ENCODE measurements around the gene IP6K1. TPM values are rescaled to one million over a fixed set of nuclear protein-coding genes. Genes with fewer than 3 reads are reported as not detected.
"Not testable (repeated sequence)": the region's sequence is repeated elsewhere in the genome, so short reads cannot be mapped to it uniquely, and the experiment has no call there.

IP6K1 gene
- 48.7 TPM for polyA plus RNA-seq (2013, experiment 1 of 4)
- 50.3 TPM for polyA plus RNA-seq (2013, experiment 2 of 4)
- 29.7 TPM for polyA plus RNA-seq (2013, experiment 3 of 4)
- 37.1 TPM for polyA plus RNA-seq (2013, experiment 4 of 4)

DNA sequence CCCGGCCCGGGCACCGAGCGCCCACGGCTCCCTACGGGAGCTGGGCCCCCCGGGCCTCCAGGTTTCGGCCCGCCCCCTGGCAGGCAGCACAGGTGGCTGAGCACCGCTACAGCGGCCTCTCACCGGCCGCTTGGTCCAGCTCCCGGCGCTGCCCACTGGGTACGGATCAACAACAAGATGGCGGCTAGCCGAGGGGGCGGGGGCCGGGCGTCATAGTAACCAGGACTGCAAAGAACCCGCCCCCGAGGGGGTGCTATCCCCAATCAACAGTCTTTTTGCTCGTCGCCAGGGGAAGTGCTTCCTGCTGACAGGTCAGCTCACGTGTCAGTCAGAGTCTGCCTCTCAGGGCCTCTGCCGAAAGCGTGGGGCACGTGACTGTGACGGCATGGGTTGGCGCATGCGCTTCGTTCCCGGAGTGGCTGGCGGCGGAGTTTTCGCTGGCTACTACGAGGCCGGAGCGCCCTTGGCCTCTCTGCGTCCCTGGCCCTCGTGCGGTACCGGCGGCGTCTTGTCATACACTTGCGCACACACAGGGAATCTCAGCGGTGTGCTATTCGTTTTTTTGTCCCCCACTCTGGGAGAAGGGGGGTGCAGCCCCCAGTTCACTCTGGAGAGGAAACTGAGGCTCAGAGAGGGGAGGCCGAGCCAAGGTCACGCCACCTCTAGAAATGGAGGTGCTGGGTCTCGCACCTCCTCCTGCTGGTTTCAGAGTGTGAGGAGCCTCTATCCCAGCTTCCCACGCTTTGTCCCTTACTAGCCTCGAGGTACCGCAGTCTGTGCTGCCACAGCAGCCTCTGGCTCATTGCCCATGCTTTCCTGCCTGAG lies at the start of gene IP6K1:
IP6K1 (minus strand) TSS at position 186 of the 825 bp plus-strand sequence. CDS start 38,502 bp downstream, outside the sequence.
- peak within 1 kb of the TSS; percentile 86 for H3K4me3 ChIP-seq (ENCODE audit: insufficient read depth, low read depth, low read length)
- H3K27ac ChIP-seq (ENCODE audit: insufficient read depth, low read depth, low read length, poor library complexity, severe bottlenecking): peak within 1 kb of the TSS; percentile 38
- H3K36me3 ChIP-seq (ENCODE audit: control insufficient read depth, insufficient read depth, low read length): no peaks in the 10 kb centered on the region
- no peaks in the 10 kb centered on the region for H3K27me3 ChIP-seq (ENCODE audit: control insufficient read depth, insufficient read depth, low read length, poor library complexity, severe bottlenecking)
- H3K9me3 ChIP-seq (ENCODE audit: control insufficient read depth, low read length): no peaks in the 10 kb centered on the region
- peaks cover under 1% of the 10 kb centered on the region for H3K4me1 ChIP-seq (ENCODE audit: control insufficient read depth, insufficient read depth, low read length)
- 9 to 10% methylated on average over 55 of the region's 55 CpGs for WGBS, 2 experiments

DNA sequence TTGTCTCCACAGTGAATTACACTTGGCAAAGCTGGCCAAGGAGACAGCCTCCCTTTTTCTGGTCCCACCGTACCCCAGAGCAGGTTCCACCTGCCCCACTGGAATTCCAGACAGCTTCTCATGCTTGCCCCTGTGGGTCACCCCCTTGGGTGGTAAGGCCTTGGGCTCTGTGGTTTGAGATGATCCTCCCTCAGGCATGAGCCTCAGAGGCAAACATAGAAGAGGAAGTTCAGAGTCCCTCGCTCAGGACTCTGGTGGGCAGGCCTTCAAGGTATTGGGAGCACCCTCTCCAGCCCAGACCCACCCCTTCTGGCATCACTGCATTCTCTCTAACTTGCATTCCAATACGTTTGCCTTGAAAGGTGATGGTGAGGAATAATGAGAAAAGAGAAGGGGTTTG lies 45.0 kb upstream of the IP6K1 start:
- H3K4me1 ChIP-seq (ENCODE audit: control insufficient read depth, insufficient read depth, low read length): no peaks in the 10 kb centered on the region
- no peaks in the 10 kb centered on the region for H3K9me3 ChIP-seq (ENCODE audit: control insufficient read depth, low read length)
- no peak overlapping the region for H3K27ac ChIP-seq (ENCODE audit: insufficient read depth, low read depth, low read length, poor library complexity, severe bottlenecking)
- 76 to 79% methylated on average over 3 of the region's 3 CpGs for WGBS, 2 experiments
- H3K4me3 ChIP-seq (ENCODE audit: insufficient read depth, low read depth, low read length): no peak overlapping the region
- H3K27me3 ChIP-seq (ENCODE audit: control insufficient read depth, insufficient read depth, low read length, poor library complexity, severe bottlenecking): no peaks in the 10 kb centered on the region
- H3K36me3 ChIP-seq (ENCODE audit: control insufficient read depth, insufficient read depth, low read length): peaks cover 23% of the 10 kb centered on the region

DNA sequence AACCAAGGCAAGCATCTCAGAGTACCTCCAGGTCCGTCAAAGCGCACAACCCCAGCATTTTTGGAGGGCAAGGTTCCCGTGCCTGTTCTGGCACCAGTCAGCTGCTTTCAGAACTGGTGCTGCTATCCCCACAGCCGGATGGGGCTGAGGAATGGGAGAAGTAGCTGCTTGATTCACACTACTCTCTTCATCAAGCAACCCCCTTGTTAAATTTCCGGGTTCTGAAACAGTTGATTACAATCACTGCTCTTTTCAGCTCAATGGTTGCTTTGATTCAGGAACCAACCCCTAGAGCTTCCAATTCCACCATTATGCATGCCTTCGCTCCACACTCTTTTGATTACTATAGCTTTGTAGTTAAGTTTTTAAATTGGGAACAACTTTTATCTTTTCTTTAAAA lies 39.7 kb upstream of the IP6K1 start:
- H3K27me3 ChIP-seq (ENCODE audit: control insufficient read depth, insufficient read depth, low read length, poor library complexity, severe bottlenecking): no peaks in the 10 kb centered on the region
- H3K36me3 ChIP-seq (ENCODE audit: control insufficient read depth, insufficient read depth, low read length): peaks cover 19% of the 10 kb centered on the region
- no peak overlapping the region for H3K4me3 ChIP-seq (ENCODE audit: insufficient read depth, low read depth, low read length)
- no peak overlapping the region for H3K27ac ChIP-seq (ENCODE audit: insufficient read depth, low read depth, low read length, poor library complexity, severe bottlenecking)
- H3K9me3 ChIP-seq (ENCODE audit: control insufficient read depth, low read length): no peaks in the 10 kb centered on the region
- 89 to 92% methylated on average over 5 of the region's 6 CpGs for WGBS, 2 experiments
- H3K4me1 ChIP-seq (ENCODE audit: control insufficient read depth, insufficient read depth, low read length): no peaks in the 10 kb centered on the region

DNA sequence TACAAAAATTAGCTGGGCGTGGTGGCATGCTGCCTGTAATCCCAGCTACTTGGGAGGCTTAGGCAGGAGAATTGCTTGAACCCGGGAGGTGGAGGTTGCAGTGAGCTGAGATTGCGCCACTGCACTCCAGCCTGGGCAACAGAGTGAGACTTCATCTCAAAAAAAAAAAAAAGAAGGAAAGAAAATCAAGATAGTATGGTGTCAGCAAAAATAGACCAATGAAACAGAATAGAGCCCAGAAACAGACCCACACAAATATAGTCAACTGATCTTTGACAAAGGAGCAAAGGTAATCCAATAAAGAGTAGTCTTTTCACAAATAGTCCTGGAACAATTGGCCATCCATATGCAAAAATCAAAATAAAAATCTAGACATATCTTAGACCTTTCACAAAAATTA lies 36.8 kb upstream of the IP6K1 start:
- 58 to 90% methylated on average over 3 of the region's 3 CpGs for WGBS, 2 experiments
- not testable (repeated sequence) for H3K36me3 ChIP-seq (ENCODE audit: control insufficient read depth, insufficient read depth, low read length); H3K4me1 ChIP-seq (ENCODE audit: control insufficient read depth, insufficient read depth, low read length); H3K27me3 ChIP-seq (ENCODE audit: control insufficient read depth, insufficient read depth, low read length, poor library complexity, severe bottlenecking); H3K4me3 ChIP-seq (ENCODE audit: insufficient read depth, low read depth, low read length); H3K9me3 ChIP-seq (ENCODE audit: control insufficient read depth, low read length); H3K27ac ChIP-seq (ENCODE audit: insufficient read depth, low read depth, low read length, poor library complexity, severe bottlenecking)

DNA sequence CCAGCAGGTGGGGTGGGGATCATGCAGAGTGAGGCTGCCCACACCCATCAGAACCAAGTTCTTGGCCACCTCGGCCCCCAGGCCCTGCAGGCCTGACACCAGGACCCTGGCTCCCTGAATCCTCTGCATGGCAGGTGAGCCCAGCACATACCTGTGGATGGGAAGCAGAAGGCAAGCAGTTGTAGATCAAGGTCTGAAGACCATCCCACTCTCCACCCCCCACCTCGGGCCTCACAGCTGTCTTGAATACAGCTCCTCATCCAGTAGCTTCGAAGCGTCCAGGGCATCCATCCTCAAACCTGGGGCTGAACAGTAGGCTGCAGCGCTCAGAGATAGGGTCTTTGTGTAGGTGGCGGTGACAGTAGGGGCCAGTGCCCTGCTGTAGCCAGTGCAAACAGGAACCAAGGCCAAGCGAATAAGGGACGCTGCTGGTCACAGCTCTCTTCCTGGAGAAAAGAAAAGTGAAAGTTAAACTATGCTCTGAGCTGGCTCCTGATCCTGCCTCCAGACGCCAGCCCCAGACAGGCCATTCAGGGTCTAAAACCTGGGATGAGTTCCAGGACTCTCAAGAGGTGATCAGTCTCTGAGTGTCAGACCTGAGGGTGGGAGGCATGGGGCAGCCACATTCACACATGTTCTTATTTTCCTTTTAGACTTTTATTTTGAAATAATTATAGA lies 27.3 kb upstream of the IP6K1 start, which contains the start of gene UBA7:
UBA7 (minus strand) TSS at position 457 of the 678 bp plus-strand sequence; CDS start at position 291, 166 bp downstream.
- Histone ChIP-seq H3K27me3 (ENCODE audit: control insufficient read depth, insufficient read depth, low read length, poor library complexity, severe bottlenecking) (no peaks in the 10 kb centered on the region), H3K4me1 (ENCODE audit: control insufficient read depth, insufficient read depth, low read length) (no peaks in the 10 kb centered on the region), H3K9me3 (ENCODE audit: control insufficient read depth, low read length) (no peaks in the 10 kb centered on the region), H3K27ac (ENCODE audit: insufficient read depth, low read depth, low read length, poor library complexity, severe bottlenecking) (no peak within 1 kb of the TSS), H3K4me3 (ENCODE audit: insufficient read depth, low read depth, low read length) (no peak within 1 kb of the TSS), H3K36me3 (ENCODE audit: control insufficient read depth, insufficient read depth, low read length) (no peaks in the 10 kb centered on the region)
- 91 to 93% methylated on average over 9 of the region's 9 CpGs for WGBS, 2 experiments

- Histone ChIP-seq H3K4me3 (ENCODE audit: insufficient read depth, low read depth, low read length) (no peak overlapping the region), H3K27ac (ENCODE audit: insufficient read depth, low read depth, low read length, poor library complexity, severe bottlenecking) (no peak overlapping the region), H3K9me3 (ENCODE audit: control insufficient read depth, low read length) (no peaks in the 10 kb centered on the region), H3K27me3 (ENCODE audit: control insufficient read depth, insufficient read depth, low read length, poor library complexity, severe bottlenecking) (no peaks in the 10 kb centered on the region), H3K36me3 (ENCODE audit: control insufficient read depth, insufficient read depth, low read length) (no peaks in the 10 kb centered on the region), H3K4me1 (ENCODE audit: control insufficient read depth, insufficient read depth, low read length) (no peaks in the 10 kb centered on the region)
- WGBS, 2 experiments: 92 to 94% methylated on average over 9 of the region's 9 CpGs
Measured at GRCh38 chr3:49812916-49813496, 26.7 kb upstream of the IP6K1 start.

- Histone ChIP-seq H3K4me1 (ENCODE audit: control insufficient read depth, insufficient read depth, low read length) (peaks cover 16% of the 10 kb centered on the region), H3K36me3 (ENCODE audit: control insufficient read depth, insufficient read depth, low read length) (no peaks in the 10 kb centered on the region), H3K27me3 (ENCODE audit: control insufficient read depth, insufficient read depth, low read length, poor library complexity, severe bottlenecking) (peaks cover 25% of the 10 kb centered on the region), H3K27ac (ENCODE audit: insufficient read depth, low read depth, low read length, poor library complexity, severe bottlenecking) (no peak overlapping the region), H3K4me3 (ENCODE audit: insufficient read depth, low read depth, low read length) (no peak overlapping the region), H3K9me3 (ENCODE audit: control insufficient read depth, low read length) (no peaks in the 10 kb centered on the region)
- WGBS, 2 experiments: 89 to 90% methylated on average over 13 of the region's 13 CpGs
Measured at GRCh38 chr3:49807431-49808114, 21.2 kb upstream of the IP6K1 start.

DNA sequence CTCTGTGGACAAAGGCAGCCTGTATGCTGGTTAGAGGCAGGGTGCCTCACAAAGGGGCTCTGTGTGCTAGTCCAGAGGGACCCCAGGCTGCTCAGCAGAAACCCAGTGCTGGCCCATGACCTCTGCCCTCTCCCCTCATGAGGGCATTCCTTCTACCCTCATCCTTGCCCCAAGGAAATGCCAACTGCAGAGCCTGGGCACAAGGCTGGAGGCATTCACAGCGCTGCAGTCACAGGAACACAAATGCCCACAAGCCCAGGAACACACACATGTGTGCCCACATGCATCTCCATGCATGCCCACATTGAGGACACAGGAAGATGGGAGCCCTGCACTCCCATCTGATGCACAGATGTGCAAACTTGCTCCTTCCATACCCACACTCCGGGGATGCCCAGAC lies 20.5 kb upstream of the IP6K1 start:
- peaks cover 33% of the 10 kb centered on the region for H3K27me3 ChIP-seq (ENCODE audit: control insufficient read depth, insufficient read depth, low read length, poor library complexity, severe bottlenecking)
- H3K4me1 ChIP-seq (ENCODE audit: control insufficient read depth, insufficient read depth, low read length): peaks cover 16% of the 10 kb centered on the region
- no peaks in the 10 kb centered on the region for H3K9me3 ChIP-seq (ENCODE audit: control insufficient read depth, low read length)
- H3K4me3 ChIP-seq (ENCODE audit: insufficient read depth, low read depth, low read length): no peak overlapping the region
- H3K27ac ChIP-seq (ENCODE audit: insufficient read depth, low read depth, low read length, poor library complexity, severe bottlenecking): peak overlapping the region; percentile 3
- WGBS, 2 experiments: 91 to 94% methylated on average over 2 of the region's 2 CpGs
- no peaks in the 10 kb centered on the region for H3K36me3 ChIP-seq (ENCODE audit: control insufficient read depth, insufficient read depth, low read length)

DNA sequence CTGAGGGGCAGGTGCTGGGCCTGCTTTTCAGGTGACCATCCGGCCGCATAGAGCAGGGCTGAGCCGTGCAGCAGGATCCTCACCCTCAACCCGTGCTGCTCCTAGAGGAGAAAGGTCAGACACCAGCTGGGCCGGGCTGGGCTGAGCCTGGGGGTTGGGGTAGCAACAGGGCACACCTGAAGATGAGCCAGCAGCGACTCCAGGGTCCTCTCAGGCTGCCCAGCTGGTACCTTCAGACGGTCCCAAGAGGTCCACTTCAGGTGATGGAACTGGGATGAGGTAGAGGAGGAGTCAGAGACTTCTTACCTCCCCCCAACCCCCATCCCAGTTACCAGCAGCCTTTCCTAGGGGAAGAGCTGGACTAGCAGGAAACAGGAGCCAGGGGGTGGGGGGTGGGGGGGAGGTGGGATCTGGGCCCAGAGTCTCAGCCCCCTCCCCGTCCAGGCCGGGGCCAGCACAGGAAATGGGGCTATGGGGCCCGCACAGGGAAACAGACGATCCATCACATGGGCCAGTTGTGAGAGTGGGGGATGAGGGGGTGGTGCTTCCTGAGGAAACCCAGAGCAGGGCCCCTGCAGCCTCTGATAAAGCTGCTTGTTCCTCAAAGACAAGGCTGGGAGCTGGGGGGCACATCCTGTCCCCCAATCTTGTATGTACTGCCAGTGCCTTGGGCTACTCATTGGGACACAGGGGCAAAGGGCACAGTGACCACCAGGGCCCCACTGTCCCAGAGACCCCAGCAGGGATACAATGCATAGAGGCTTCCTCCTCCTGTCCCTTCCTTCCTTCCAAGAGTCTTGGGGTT lies 19.8 kb upstream of the IP6K1 start:
- 59 to 73% methylated on average over 11 of the region's 11 CpGs for WGBS, 2 experiments
- no peaks in the 10 kb centered on the region for H3K36me3 ChIP-seq (ENCODE audit: control insufficient read depth, insufficient read depth, low read length)
- peaks cover 16% of the 10 kb centered on the region for H3K4me1 ChIP-seq (ENCODE audit: control insufficient read depth, insufficient read depth, low read length)
- peaks cover 40% of the 10 kb centered on the region for H3K27me3 ChIP-seq (ENCODE audit: control insufficient read depth, insufficient read depth, low read length, poor library complexity, severe bottlenecking)
- H3K27ac ChIP-seq (ENCODE audit: insufficient read depth, low read depth, low read length, poor library complexity, severe bottlenecking): peak overlapping the region; percentile 3
- H3K9me3 ChIP-seq (ENCODE audit: control insufficient read depth, low read length): no peaks in the 10 kb centered on the region
- H3K4me3 ChIP-seq (ENCODE audit: insufficient read depth, low read depth, low read length): no peak overlapping the region
